Measurements from ENCODE around the gene MPC2. TPM values are rescaled to one million over a fixed set of nuclear protein-coding genes. Genes with fewer than 3 reads are reported as not detected.

Gene MPC2
- total RNA-seq (2022; extraction: Qiagen RNA extraction) = 41.9 to 79.3 TPM (median 72.6 TPM) in 5 replicates

GRCh38 chr1:167936930-167937708 is at the start of gene MPC2:
Gene MPC2, minus strand, starts transcription at chr1:167937072. Its CDS starts 1,231 bp downstream, at chr1:167935841.

GRCh38 chr1:167936068-167936929 is 573 bp downstream of the MPC2 start, which contains the start of gene DCAF6:
Gene DCAF6, plus strand, starts transcription at chr1:167936683. Its CDS starts 229 bp downstream, at chr1:167936912.

GRCh38 chr1:167913895-167914496 is 22.9 kb downstream of the MPC2 start, which contains the start of gene ADCY10:
Gene ADCY10, minus strand, starts transcription at chr1:167914134. Its CDS starts 8,994 bp downstream, at chr1:167905140.

Other genes starting within 250 kb of the MPC2 start
- 101 to 114 TPM (median 107 TPM) in 5 replicates for gene MPZL1, start 215.1 kb downstream of the MPC2 start, total RNA-seq (2022; extraction: Qiagen RNA extraction)
- gene ADCY10, start 22.9 kb downstream of the MPC2 start, total RNA-seq (2022; extraction: Qiagen RNA extraction) = 0.02 to 0.13 TPM (median 0.07 TPM) in 4 of 5 replicates, not detected in the other
- 22.3 to 31.0 TPM (median 24.2 TPM) in 5 replicates for gene DCAF6, start 389 bp downstream of the MPC2 start, total RNA-seq (2022; extraction: Qiagen RNA extraction)
- gene GPR161, start 199.9 kb upstream of the MPC2 start, total RNA-seq (2022; extraction: Qiagen RNA extraction) = 11.5 to 18.9 TPM (median 17.6 TPM) in 5 replicates
- gene TIPRL, start 241.9 kb upstream of the MPC2 start, total RNA-seq (2022; extraction: Qiagen RNA extraction) = 29.2 to 33.6 TPM (median 32.3 TPM) in 5 replicates